ENCODE measurements around the gene CCT7. TPM values are rescaled to one million over a fixed set of nuclear protein-coding genes. Genes with fewer than 3 reads are reported as not detected.
A peak's percentile ranks its signal among the peaks of the same experiment; 100 is the strongest.

The CCT7 gene
- total and polyA plus RNA-seq, 8 donors, result 72.7 to 141 (median 105) TPM

- H3K4me1 ChIP-seq, result peaks cover 0 to 2% (median 0%) of the 10 kb centered on the region in 3 donors
- H3K36me3 ChIP-seq, result no peaks in the 10 kb centered on the region
- intact Hi-C loops (cut with DNase I), result no loop called here
- FAIRE-seq (no peak), DNase-seq (no peak), ATAC-seq (no peak)
- 88 to 89% methylated on average over 1 of the region's 1 CpG for WGBS, 2 donors
- H3K4me3 ChIP-seq, result no peak overlapping the region
- H3K27ac ChIP-seq, result no peak overlapping the region
- no peaks in the 10 kb centered on the region for H3K9me3 ChIP-seq
- no peaks in the 10 kb centered on the region for H3K27me3 ChIP-seq
- TF ChIP-seq CTCF (IDR thresholded peaks at IDR 0.05), result no peak
Observed at GRCh38 chr2:73272270-73272669, 38.2 kb downstream of the CCT7 start.

GRCh38 chr2:73279852-73280251, 45.7 kb downstream of the CCT7 start:
- 80 to 82% methylated on average over 9 of the region's 9 CpGs for WGBS, 2 donors
- Histone ChIP-seq H3K4me3 (no peak overlapping the region), H3K9me3 (no peaks in the 10 kb centered on the region), H3K27me3 (no peaks in the 10 kb centered on the region), H3K4me1 (no peaks in the 10 kb centered on the region), H3K36me3 (no peaks in the 10 kb centered on the region), H3K27ac (no peak overlapping the region)
- DNase-seq (no peak), ATAC-seq (no peak), FAIRE-seq (no peak)
- intact Hi-C loops (cut with DNase I), result no loop called here
- no peak for TF ChIP-seq CTCF (IDR thresholded peaks at IDR 0.05)

GRCh38 chr2:73281244-73281643, 47.1 kb downstream of the CCT7 start:
- TF ChIP-seq CTCF (IDR thresholded peaks at IDR 0.05), result no peak
- Histone ChIP-seq H3K4me1 (no peaks in the 10 kb centered on the region), H3K36me3 (no peaks in the 10 kb centered on the region), H3K27me3 (no peaks in the 10 kb centered on the region), H3K27ac (no peak overlapping the region), H3K4me3 (no peak overlapping the region), H3K9me3 (no peaks in the 10 kb centered on the region)
- ATAC-seq (no peak), DNase-seq (no peak), FAIRE-seq (no peak)
- intact Hi-C loops (cut with DNase I), result no loop called here

GRCh38 chr2:73282924-73283544, 48.9 kb downstream of the CCT7 start:
- intact Hi-C loops (cut with DNase I), result no loop called here
- H3K9me3 ChIP-seq, result no peaks in the 10 kb centered on the region
- no peaks in the 10 kb centered on the region for H3K36me3 ChIP-seq
- 56 to 57% methylated on average over 5 of the region's 5 CpGs for WGBS, 2 donors
- no peak for ATAC-seq
- DNase-seq, result no peak
- H3K4me3 ChIP-seq, result peak overlapping the region in 2 of 4 donors; percentile 64 to 87
- FAIRE-seq, result no peak
- H3K4me1 ChIP-seq, result no peaks in the 10 kb centered on the region
- no peak for TF ChIP-seq CTCF (IDR thresholded peaks at IDR 0.05)
- H3K27ac ChIP-seq, result no peak overlapping the region
- no peaks in the 10 kb centered on the region for H3K27me3 ChIP-seq

GRCh38 chr2:73283545-73284295, 49.6 kb downstream of the CCT7 start:
- Histone ChIP-seq H3K9me3 (no peaks in the 10 kb centered on the region), H3K4me3 (peak overlapping the region; percentile 36 to 87 (median 62)), H3K36me3 (no peaks in the 10 kb centered on the region), H3K27me3 (no peaks in the 10 kb centered on the region), H3K4me1 (no peaks in the 10 kb centered on the region), H3K27ac (no peak overlapping the region)
- peak; percentile 26 to 60 (median 33) for ATAC-seq
- no peak for FAIRE-seq
- no peak for TF ChIP-seq CTCF (IDR thresholded peaks at IDR 0.05)
- 4 to 8% methylated on average over 33 to 43 of the region's 43 CpGs for WGBS, 2 donors
- intact Hi-C loops (cut with DNase I), result no loop called here
- DNase-seq, result peak in 2 of 6 donors; percentile 30 to 71

Measured in pancreas (tissue), 10 donors.